K562 (cell line): ENCODE data around the gene GARNL3. TPM values are rescaled to one million over a fixed set of nuclear protein-coding genes. Genes with fewer than 3 reads are reported as not detected.

Experiments used
- ATAC-seq: fragments of 200-7000 bp; cut with Tn5 transposase; 3 replicates; pipeline ENCODE4 v1.9.1; 2020; ENCODE audit warnings: moderate library complexity
- BruUV-seq: library from RNA; stranded (reverse); fragments of 400-500 nt; replicated peaks from 2 replicates; lab custom pipeline; 2021; lab: Mats Ljungman, UMichigan
- CTCF ChIA-PET: fragments of 300-600 bp; formaldehyde crosslinking; extraction: SDS; loops from one replicate; lab custom pipeline; 2021; ENCODE audit warnings: low intra/inter-chr PET ratio; lab: Yijun Ruan, JAX
- POLR2A ChIA-PET: fragments of 300-600, 350-650 bp; sonication (Branson Sonifier 250); formaldehyde crosslinking; extraction: SDS; loops from one replicate; lab custom pipeline; 2021; ENCODE audit warnings: antibody characterized with exemption, inconsistent platforms; lab: Yijun Ruan, JAX
- DNase-seq, 4 experiments: peaks; one replicate each; pipeline versions ENCODE4 v3.0.0 to v3.0.0-alpha.2; 2011 to 2018; ENCODE audit warnings: low spot score in 3 of 4, mixed read lengths in 3 of 4; ENCODE audit errors: extremely low read depth in 1 of 4
- FAIRE-seq: peaks from 2 replicates; lab custom pipeline; 2011; peaks lifted over from hg19 to GRCh38; lab: Jason Lieb, UNC
- H2AFZ ChIP-seq: 2 replicates; pipeline ENCODE4 v1.6.0; 2011; ENCODE audit warnings: low read depth, low read length, control low read depth, inconsistent platforms
- H3K27ac ChIP-seq: fragments of 200-600 bp; 3 replicates; pipeline ENCODE4 v1.8.0; 2011; ENCODE audit warnings: low read depth, mild to moderate bottlenecking, control low read depth, inconsistent platforms, low read length, moderate library complexity, mixed read lengths; ENCODE audit errors: extremely low read depth
- H3K27me3 ChIP-seq, 2 experiments: fragments of 300-600 bp in 1 of 2; 2 replicates in 1 of 2; 3 replicates in 1 of 2; pipeline versions ENCODE4 v1.6.0 to v1.8.0; 2011; ENCODE audit warnings: inconsistent platforms in 2 of 2, low read length in 2 of 2, mild to moderate bottlenecking in 1 of 2, mixed read lengths in 1 of 2, moderate library complexity in 1 of 2; ENCODE audit not compliant: control insufficient read depth in 2 of 2, insufficient read depth in 2 of 2
- H3K36me3 ChIP-seq: fragments of 300-600 bp; 3 replicates; pipeline ENCODE4 v1.8.0; 2011; ENCODE audit warnings: mild to moderate bottlenecking, low read length, inconsistent platforms; ENCODE audit not compliant: control insufficient read depth, insufficient read depth
- H3K4me1 ChIP-seq, 2 experiments: fragments of 200-600 bp in 1 of 2; replicated peaks in 1 of 2; 2 replicates in 1 of 2; 3 replicates in 1 of 2; pipeline versions ENCODE4 v1.5.1 to v1.8.0; 2011; ENCODE audit warnings: inconsistent platforms in 2 of 2, low read length in 2 of 2, mild to moderate bottlenecking in 1 of 2, mixed read lengths in 1 of 2, moderate library complexity in 1 of 2; ENCODE audit not compliant: control insufficient read depth in 2 of 2, insufficient read depth in 2 of 2
- H3K4me2 ChIP-seq: 2 replicates; pipeline ENCODE4 v1.6.1; 2011; ENCODE audit warnings: low read length, control low read depth, inconsistent platforms, mixed read lengths; ENCODE audit not compliant: insufficient read depth
- H3K4me3 ChIP-seq: fragments of 200-600 bp; sonication (generic), shearing (Covaris generic); 2 replicates; pipeline ENCODE4 v1.5.1; 2016; ENCODE audit warnings: control low read depth, inconsistent platforms
- H3K79me2 ChIP-seq: fragments of 200-600 bp; 3 replicates; pipeline ENCODE4 v1.8.0; 2011; ENCODE audit warnings: low read length, inconsistent platforms; ENCODE audit not compliant: control insufficient read depth, insufficient read depth
- H3K9ac ChIP-seq, 2 experiments: 2 replicates each; pipeline versions ENCODE4 v1.6.0 to v1.6.1; 2011; ENCODE audit warnings: low read depth in 2 of 2, low read length in 2 of 2, control low read depth in 1 of 2, inconsistent platforms in 1 of 2, mild to moderate bottlenecking in 1 of 2, mixed read lengths in 1 of 2; ENCODE audit not compliant: insufficient read depth in 1 of 2
- H3K9me1 ChIP-seq: one replicate; pipeline ENCODE4 v1.6.0; 2011; ENCODE audit warnings: inconsistent platforms, mild to moderate bottlenecking, low read length, moderate library complexity; ENCODE audit not compliant: control insufficient read depth, insufficient read depth
- H3K9me3 ChIP-seq: replicated peaks from 2 replicates; pipeline ENCODE4 v1.5.1; 2011; ENCODE audit warnings: low read depth, low read length, inconsistent platforms; ENCODE audit not compliant: control insufficient read depth, insufficient read depth
- H4K20me1 ChIP-seq: replicated peaks from 2 replicates; pipeline ENCODE4 v1.6.1; 2011; ENCODE audit warnings: low read length, inconsistent platforms, mixed read lengths; ENCODE audit not compliant: control insufficient read depth, insufficient read depth
- BACH1 ChIP-seq: fragments of 200-800 bp; sonication (Bioruptor generic); IDR thresholded peaks from 2 replicates; pipeline ENCODE4 v1.6.1; 2016; ENCODE audit warnings: missing genetic modification characterization, missing compliant biosample characterization
- COPS2 ChIP-seq: fragments of 450-650 bp; conservative IDR thresholded peaks from 2 replicates; pipeline ENCODE4 v1.6.1; 2016; ENCODE audit warnings: mild to moderate bottlenecking, moderate library complexity
- E2F6 ChIP-seq, 2 experiments: IDR thresholded peaks; 2 replicates each; pipeline ENCODE4 v1.6.1; 2011; ENCODE audit warnings: borderline replicate concordance in 1 of 2, control low read depth in 1 of 2, low read depth in 1 of 2, low read length in 1 of 2, mild to moderate bottlenecking in 1 of 2, mixed read lengths in 1 of 2, moderate library complexity in 1 of 2; ENCODE audit not compliant: insufficient read depth in 1 of 2, insufficient read length in 1 of 2, poor library complexity in 1 of 2, severe bottlenecking in 1 of 2; ENCODE audit errors: extremely low read depth in 1 of 2
- ELK1 ChIP-seq: sonication (generic); formaldehyde crosslinking; IDR thresholded peaks from 2 replicates; pipeline ENCODE4 v1.8.1; 2022; ENCODE audit warnings: missing genetic modification reagents
- HDAC8 ChIP-seq: fragments of 450-650 bp; IDR thresholded peaks from 2 replicates; pipeline ENCODE4 v1.6.1; 2016; ENCODE audit warnings: mild to moderate bottlenecking, missing genetic modification characterization, moderate library complexity, missing compliant biosample characterization
- KHSRP ChIP-seq: fragments of 450-650 bp; IDR thresholded peaks from 2 replicates; pipeline ENCODE4 v1.6.1; 2017
- MYNN ChIP-seq, 2 experiments: sonication (generic); formaldehyde crosslinking in 1 of 2; IDR thresholded peaks; 2 replicates each; pipeline versions ENCODE4 v1.5.0 to v1.6.1; 2016 to 2020; ENCODE audit warnings: antibody characterized with exemption in 1 of 2, missing genetic modification reagents in 1 of 2
- PCBP2 ChIP-seq: fragments of 200-400 bp; formaldehyde crosslinking; IDR thresholded peaks from 2 replicates; pipeline ENCODE4 v1.6.1; 2018; ENCODE audit warnings: low read length, low read depth, mild to moderate bottlenecking, moderate library complexity; ENCODE audit not compliant: poor library complexity, severe bottlenecking
- PPARD ChIP-seq: fragments of 250-450 bp; sonication (Bioruptor Pico); IDR thresholded peaks from 2 replicates; pipeline ENCODE4 v1.8.0; 2022; ENCODE audit warnings: inconsistent platforms, mild to moderate bottlenecking, moderate library complexity
- SMAD2 ChIP-seq: fragments of 150-350 bp; IDR thresholded peaks from 2 replicates; pipeline ENCODE4 v1.6.1; 2014; ENCODE audit warnings: low read depth, mild to moderate bottlenecking, low read length
- UBTF ChIP-seq, 2 experiments: IDR thresholded peaks; 2 replicates each; pipeline ENCODE4 v1.6.1; 2012; ENCODE audit warnings: improper control_type of control experiment in 2 of 2, low read depth in 2 of 2, low read length in 2 of 2, borderline replicate concordance in 1 of 2
- ZFX ChIP-seq: sonication (generic); formaldehyde crosslinking; IDR thresholded peaks from 2 replicates; pipeline ENCODE4 v1.8.0; 2022; ENCODE audit warnings: mild to moderate bottlenecking, missing genetic modification reagents, moderate library complexity
- ZNF277 ChIP-seq: fragments of 250-450 bp; sonication (Bioruptor Pico); IDR thresholded peaks from 2 replicates; pipeline ENCODE4 v1.8.0; 2022; ENCODE audit warnings: inconsistent platforms, mild to moderate bottlenecking, moderate library complexity, borderline replicate concordance
- ZNF3 ChIP-seq: fragments of 250-450 bp; sonication (Bioruptor Pico); IDR thresholded peaks from 2 replicates; pipeline ENCODE4 v1.5.0; 2021; ENCODE audit warnings: mild to moderate bottlenecking, moderate library complexity
- WGBS: fragments of 100-300 bp; shearing (Covaris generic); methylation state at CpG from one replicate; pipeline ENCODE4 v1.1.6; 2016; ENCODE audit warnings: low coverage, mixed read lengths; ENCODE audit not compliant: insufficient coverage; ENCODE audit errors: missing lambda C conversion rate; 5-methylcytosine and 5-hydroxymethylcytosine counted together
- in situ Hi-C: fragments of 300-500 bp; cut with MboI; formaldehyde crosslinking; loops from 4 replicates; pipeline ENCODE4 v1.15.0; 2018; ENCODE audit warnings: inconsistent platforms, mixed read lengths
- intact Hi-C: fragments of 100-400 bp; cut with micrococcal nuclease; formaldehyde crosslinking; loops from 2 replicates; pipeline ENCODE4 v1.14.2; 2022
- polyA plus RNA-seq, 8 experiments: library from polyadenylated mRNA; depleted of rRNA in 4 of 8; stranded (reverse) in 5 of 8; unstranded in 3 of 8; fragments of >200 nt; fragmentation: Nextera tagmentation in 2 of 8; fragmentation: Illumina TruSeq in 1 of 8; extraction: Ambion mirVana in 2 of 8; extraction: Trizol in 1 of 8; gene quantifications; 2 replicates each; pipeline versions ENCODE4 v1.2.1 to v1.2.3, GENCODE V29; 2011 to 2014; ENCODE audit warnings: inconsistent platforms in 1 of 8, missing spikeins in 1 of 8
- total RNA-seq, 7 experiments: library from RNA; depleted of rRNA in 6 of 7; stranded (reverse); fragments of >200 nt in 6 of 7; fragmentation: Illumina TruSeq in 2 of 7; extraction: Trizol in 2 of 7; gene quantifications; 2 replicates each; pipeline versions ENCODE4 v1.2.1 to v1.2.3, GENCODE V29; 2011 to 2021; ENCODE audit warnings: low replicate concordance in 1 of 7

The GARNL3 gene
- total and polyA plus RNA-seq, 9 of the 15 experiments (the other 6 are each of a cell fraction or from before 2014, with no cell fraction given): 0.35 to 2.7 (median 1.6) TPM

GRCh38 chr9:127224178-127224882 is 40.2 kb upstream of the GARNL3 start:
- Histone ChIP-seq H2AFZ (peak overlapping the region; percentile 97), H4K20me1 (no peaks in the 10 kb centered on the region), H3K9ac (peak overlapping the region; percentile 59 to 90; a peak in 3 of 4 replicates), H3K9me1 (peaks cover 4% of the 10 kb centered on the region), H3K4me1 (peaks cover 5 to 21% of the 10 kb centered on the region in 2 experiments; a peak in 4 of 5 replicates), H3K36me3 (no peaks in the 10 kb centered on the region), H3K27ac (peak overlapping the region; percentile 64; the same call in 2 of the 3 replicates), H3K27me3 (peaks cover 11 to 45% of the 10 kb centered on the region in 2 experiments; a peak in 4 of 5 replicates), H3K9me3 (no peaks in the 10 kb centered on the region), H3K4me3 (peak overlapping the region; percentile 57), H3K4me2 (peak overlapping the region; percentile 90), H3K79me2 (no peaks in the 10 kb centered on the region)
- CTCF ChIA-PET: no interaction called here
- WGBS: 2% methylated on average over 39 of the region's 56 CpGs
- in situ Hi-C loops: no loop called here
- ATAC-seq: peak; percentile 90
- peak; percentile 84 to 98 (median 96) for DNase-seq
- POLR2A ChIA-PET: interaction anchor here (0.5 to 2.0 kb wide), 8 partner anchors 9 to 1778 kb away, joined by 3 to 11 read pairs (median 4); partner anchors contain the start of genes LRSAM1 and RPL12
- no TSS peak for BruUV-seq
- FAIRE-seq: peak; percentile 71
- intact Hi-C loops: loop anchor here (10.0 kb wide), 1 partner anchor 200 kb away; the partner anchor contains the start of gene ZNF79
- TF ChIP-seq ELK1 (CRISPR knock-in tag) (no peak), PPARD (no peak), UBTF (IDR thresholded peaks at IDR 0.05; ENCODE audit: borderline replicate concordance in 1 of 2, low read depth in 2 of 2, low read length in 2 of 2) (no peak), KHSRP (no peak), ZNF3 (CRISPR knock-in tag) (no peak), E2F6 (IDR thresholded peaks at IDR 0.05; ENCODE audit: borderline replicate concordance in 1 of 2, extremely low read depth in 1 of 2, insufficient read depth in 1 of 2, insufficient read length in 1 of 2, low read depth in 1 of 2, low read length in 1 of 2, poor library complexity in 1 of 2, severe bottlenecking in 1 of 2) (peak; percentile 73 to 84), MYNN (IDR thresholded peaks at IDR 0.05) (no peak), MYNN (CRISPR knock-in tag; IDR thresholded peaks at IDR 0.05) (no peak), HDAC8 (tag) (no peak), SMAD2 (no peak), PCBP2 (no peak), ZFX (peak; percentile 94), BACH1 (tag) (no peak), COPS2 (no peak), ZNF277 (CRISPR knock-in tag) (no peak)
